Measurements from ENCODE around the gene HNRNPAB. TPM values are rescaled to one million over a fixed set of nuclear protein-coding genes. Genes with fewer than 3 reads are reported as not detected.

Gene HNRNPAB
- total and polyA plus RNA-seq, 2 experiments from 2014 or later, result 154 to 224 TPM

DNA sequence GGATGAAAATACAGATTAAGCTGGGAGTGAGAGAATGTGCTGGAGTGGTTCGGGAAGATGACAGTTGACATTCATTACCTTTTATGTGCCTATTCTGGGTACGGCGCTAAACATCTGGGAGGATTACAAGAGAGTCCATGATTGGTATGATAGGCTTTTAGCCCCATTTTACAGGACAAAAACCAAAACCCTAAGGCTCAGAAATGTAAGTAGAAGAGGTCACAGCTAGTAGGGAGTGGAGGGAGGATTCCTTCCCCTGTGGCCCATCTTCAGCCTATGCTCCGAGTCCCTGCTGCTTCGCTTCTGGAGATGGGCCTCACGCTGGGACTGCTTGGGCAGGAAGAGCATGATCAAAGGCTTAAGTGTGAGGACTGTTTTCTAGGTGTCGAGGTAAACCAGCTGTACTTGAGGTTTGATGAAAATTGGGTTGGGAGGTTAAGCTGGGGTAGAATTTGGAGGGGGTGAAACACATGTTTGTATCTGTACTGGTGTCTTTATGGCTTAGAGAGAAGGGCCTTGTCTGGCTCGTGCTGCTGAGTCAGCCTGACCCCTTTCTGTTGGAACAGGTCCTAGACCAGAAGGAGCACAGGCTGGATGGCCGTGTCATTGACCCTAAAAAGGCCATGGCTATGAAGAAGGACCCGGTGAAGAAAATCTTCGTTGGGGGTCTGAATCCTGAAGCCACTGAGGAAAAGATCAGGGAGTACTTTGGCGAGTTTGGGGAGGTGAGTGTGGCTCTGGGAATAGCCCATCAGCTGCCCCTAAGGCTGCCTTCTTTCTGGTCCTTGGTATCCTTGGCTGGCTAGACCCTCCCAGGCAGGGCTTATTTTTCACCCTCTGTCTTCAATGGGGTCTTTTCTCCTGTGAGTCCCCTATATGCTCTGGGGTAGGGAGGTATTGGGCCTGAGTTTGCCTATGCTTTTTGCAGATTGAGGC lies 2.1 kb downstream of the HNRNPAB start:
- TF ChIP-seq, protein P1, sequence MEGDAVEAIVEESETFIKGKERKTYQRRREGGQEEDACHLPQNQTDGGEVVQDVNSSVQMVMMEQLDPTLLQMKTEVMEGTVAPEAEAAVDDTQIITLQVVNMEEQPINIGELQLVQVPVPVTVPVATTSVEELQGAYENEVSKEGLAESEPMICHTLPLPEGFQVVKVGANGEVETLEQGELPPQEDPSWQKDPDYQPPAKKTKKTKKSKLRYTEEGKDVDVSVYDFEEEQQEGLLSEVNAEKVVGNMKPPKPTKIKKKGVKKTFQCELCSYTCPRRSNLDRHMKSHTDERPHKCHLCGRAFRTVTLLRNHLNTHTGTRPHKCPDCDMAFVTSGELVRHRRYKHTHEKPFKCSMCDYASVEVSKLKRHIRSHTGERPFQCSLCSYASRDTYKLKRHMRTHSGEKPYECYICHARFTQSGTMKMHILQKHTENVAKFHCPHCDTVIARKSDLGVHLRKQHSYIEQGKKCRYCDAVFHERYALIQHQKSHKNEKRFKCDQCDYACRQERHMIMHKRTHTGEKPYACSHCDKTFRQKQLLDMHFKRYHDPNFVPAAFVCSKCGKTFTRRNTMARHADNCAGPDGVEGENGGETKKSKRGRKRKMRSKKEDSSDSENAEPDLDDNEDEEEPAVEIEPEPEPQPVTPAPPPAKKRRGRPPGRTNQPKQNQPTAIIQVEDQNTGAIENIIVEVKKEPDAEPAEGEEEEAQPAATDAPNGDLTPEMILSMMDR (IDR thresholded peaks at IDR 0.05; ENCODE audit: low read depth, low read length), result no peak
- Histone ChIP-seq H3K4me3 (peak overlapping the region; percentile 94), H3K36me3 (peaks cover 51% of the 10 kb centered on the region), H3K4me1 (ENCODE audit: low read depth) (peaks cover 9% of the 10 kb centered on the region), H3K27me3 (no peaks in the 10 kb centered on the region), H3K27ac (peak overlapping the region; percentile 58), H3K9me3 (ENCODE audit: low read depth) (no peaks in the 10 kb centered on the region)
- DNase-seq (ENCODE audit: low read depth in 1 of 2, low spot score in 1 of 2), result peak in 1 of 2 donors; percentile 34

DNA sequence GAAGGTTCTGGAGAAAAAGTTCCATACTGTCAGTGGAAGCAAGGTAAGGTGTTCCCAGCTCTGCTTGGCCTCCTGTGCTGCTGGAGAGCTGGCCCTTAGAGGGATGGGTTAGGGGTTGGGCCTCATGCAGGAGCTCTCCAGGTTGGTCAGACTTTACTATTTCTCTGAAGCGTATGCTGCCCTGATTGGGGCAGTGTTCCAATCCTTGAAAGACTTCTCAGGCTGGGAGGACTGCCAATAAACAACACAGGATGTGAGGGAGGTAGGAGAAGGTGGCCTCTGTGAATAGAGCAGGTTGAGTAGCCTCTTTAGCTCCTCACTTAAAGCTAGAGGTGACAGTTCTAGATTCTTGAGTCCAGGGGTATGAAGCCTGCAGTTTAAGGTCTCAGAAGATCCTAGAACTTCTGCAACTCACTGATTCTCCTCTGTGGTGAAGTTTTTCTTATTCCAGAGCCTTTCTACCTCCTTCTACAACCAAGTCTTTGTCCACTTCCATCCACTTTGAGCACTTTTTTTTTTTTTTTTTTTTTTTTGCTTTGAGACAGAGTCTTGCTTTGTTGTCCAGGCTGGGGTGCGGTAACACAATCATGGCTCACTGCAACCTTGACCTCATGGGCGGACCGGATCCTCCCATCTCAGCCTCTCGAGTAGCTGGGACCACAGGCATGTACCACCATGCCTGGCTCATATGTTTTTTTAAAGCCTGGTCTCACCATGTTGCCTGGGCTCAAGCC lies 3.0 kb downstream of the HNRNPAB start:
- H3K4me3 ChIP-seq, result no peak overlapping the region

DNA sequence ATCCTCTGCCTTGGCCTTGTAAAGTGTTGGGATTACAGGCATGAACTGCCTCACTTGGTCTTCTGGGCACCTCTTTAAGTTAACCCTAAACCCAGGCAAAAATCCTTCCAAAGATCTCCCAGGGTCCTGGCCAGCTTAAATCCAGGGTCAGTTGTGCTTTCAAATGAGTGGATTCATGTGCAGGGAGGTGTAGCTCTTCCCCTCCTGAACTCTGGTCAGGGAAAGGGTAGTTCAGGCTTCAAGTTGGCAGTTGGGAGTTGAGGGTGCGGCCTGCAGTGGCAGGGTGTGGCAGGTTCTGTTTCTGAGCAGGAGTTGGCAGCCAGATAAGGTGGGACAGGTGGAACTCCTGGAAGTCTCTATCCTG lies 3.6 kb downstream of the HNRNPAB start:
- Histone ChIP-seq H3K27ac (peak overlapping the region; percentile 12), H3K36me3 (peaks cover 62% of the 10 kb centered on the region), H3K4me1 (ENCODE audit: low read depth) (peaks cover 9% of the 10 kb centered on the region), H3K4me3 (no peak overlapping the region), H3K27me3 (no peaks in the 10 kb centered on the region), H3K9me3 (ENCODE audit: low read depth) (no peaks in the 10 kb centered on the region)
- TF ChIP-seq, protein P1 (IDR thresholded peaks at IDR 0.05; ENCODE audit: low read depth, low read length), result no peak
- DNase-seq (ENCODE audit: low read depth in 1 of 2, low spot score in 1 of 2), result no peak

More for the DNA sequence above, 3.0 kb downstream of the HNRNPAB start:
- H3K36me3 ChIP-seq, result peaks cover 60% of the 10 kb centered on the region
- no peaks in the 10 kb centered on the region for H3K9me3 ChIP-seq (ENCODE audit: low read depth)
- TF ChIP-seq, protein P1 (IDR thresholded peaks at IDR 0.05; ENCODE audit: low read depth, low read length), result no peak
- H3K4me1 ChIP-seq (ENCODE audit: low read depth), result peaks cover 9% of the 10 kb centered on the region
- no peaks in the 10 kb centered on the region for H3K27me3 ChIP-seq
- peak overlapping the region; percentile 58 for H3K27ac ChIP-seq
- DNase-seq (ENCODE audit: low read depth in 1 of 2, low spot score in 1 of 2), result peak in 1 of 2 donors; percentile 85

DNA sequence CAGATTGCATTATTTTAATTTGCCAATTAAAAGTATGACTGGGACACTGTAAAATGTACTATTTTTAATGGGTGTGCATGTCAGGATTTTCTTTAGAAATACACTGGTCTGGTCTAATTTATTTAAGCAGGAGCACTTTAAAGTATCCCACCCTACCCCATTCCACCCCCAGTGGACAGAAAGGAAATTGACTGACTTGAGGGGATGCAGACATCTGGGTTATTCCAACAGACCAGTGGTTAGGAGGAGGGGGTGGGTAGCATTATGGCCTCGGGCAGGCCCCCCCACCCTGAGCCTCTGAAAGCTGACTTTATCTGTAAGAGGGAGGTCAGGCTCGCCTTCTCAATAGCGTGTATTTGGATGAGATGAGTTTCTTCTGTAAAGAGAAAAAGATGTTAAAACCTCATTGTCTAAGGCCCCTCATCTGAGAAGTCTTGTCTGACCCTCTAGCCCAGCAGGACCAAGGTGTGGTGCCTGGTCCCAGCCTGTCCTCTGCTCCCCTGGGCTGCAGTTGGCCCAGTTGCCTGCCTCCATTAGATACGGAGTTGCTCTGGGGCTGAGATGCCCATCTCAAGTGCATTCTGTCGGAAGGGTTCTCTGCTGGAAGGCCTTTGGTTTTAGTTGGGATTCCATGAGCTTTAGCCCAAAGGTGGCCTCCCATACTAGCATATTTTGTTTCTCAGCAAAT lies 4.4 kb downstream of the HNRNPAB start:
- no peak for DNase-seq (ENCODE audit: low read depth in 1 of 2, low spot score in 1 of 2)
- TF ChIP-seq, protein P1 (IDR thresholded peaks at IDR 0.05; ENCODE audit: low read depth, low read length), result no peak
- H3K36me3 ChIP-seq, result peaks cover 70% of the 10 kb centered on the region
- H3K4me3 ChIP-seq, result no peak overlapping the region
- H3K9me3 ChIP-seq (ENCODE audit: low read depth), result no peaks in the 10 kb centered on the region
- no peaks in the 10 kb centered on the region for H3K27me3 ChIP-seq
- H3K27ac ChIP-seq, result peak overlapping the region; percentile 12
- H3K4me1 ChIP-seq (ENCODE audit: low read depth), result peaks cover 9% of the 10 kb centered on the region

DNA sequence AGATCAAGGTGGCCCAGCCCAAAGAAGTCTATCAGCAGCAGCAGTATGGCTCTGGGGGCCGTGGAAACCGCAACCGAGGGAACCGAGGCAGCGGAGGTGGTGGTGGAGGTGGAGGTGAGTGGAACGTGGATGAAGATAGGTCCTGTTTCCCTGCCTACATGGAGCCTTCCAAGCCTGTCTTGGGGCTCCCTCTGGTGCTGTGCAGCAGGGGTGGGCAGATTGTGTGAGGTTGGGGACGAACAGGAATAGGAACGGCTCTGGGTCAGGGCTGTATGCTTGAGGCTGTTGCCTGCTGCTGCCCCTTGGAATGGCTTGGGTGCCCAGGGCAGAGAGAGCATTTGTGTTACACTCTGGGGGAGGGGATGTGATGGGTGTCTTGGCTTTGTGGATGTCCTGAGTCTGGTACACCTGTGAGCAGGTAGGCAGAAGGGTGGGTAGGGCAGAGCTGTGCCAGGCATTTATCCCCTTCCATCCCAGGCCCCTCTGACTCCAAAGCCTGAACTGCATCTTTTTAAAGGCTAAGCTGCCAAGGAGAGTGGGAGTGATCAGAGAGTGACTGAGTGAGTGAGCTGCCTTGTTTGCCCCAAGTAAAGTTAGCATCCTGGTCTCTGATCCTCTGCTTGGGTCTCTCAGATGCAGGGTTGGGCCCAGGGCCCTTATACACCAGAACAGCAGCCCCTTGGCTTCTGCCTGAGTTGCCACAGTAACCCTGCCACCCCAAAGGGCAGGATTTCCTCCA lies 5.2 kb downstream of the HNRNPAB start:
- DNase-seq (ENCODE audit: low read depth in 1 of 2, low spot score in 1 of 2), result no peak
- TF ChIP-seq, protein P1 (IDR thresholded peaks at IDR 0.05; ENCODE audit: low read depth, low read length), result no peak
- H3K27me3 ChIP-seq, result no peaks in the 10 kb centered on the region
- H3K4me1 ChIP-seq (ENCODE audit: low read depth), result peaks cover 9% of the 10 kb centered on the region
- peaks cover 71% of the 10 kb centered on the region for H3K36me3 ChIP-seq
- no peak overlapping the region for H3K27ac ChIP-seq
- H3K4me3 ChIP-seq, result no peak overlapping the region
- no peaks in the 10 kb centered on the region for H3K9me3 ChIP-seq (ENCODE audit: low read depth)

Data from cardiac muscle cell (in vitro differentiated cells and primary cell).